Skin epidermis (tissue), 12 donors: ENCODE measurements around the gene RNF180.
"Not testable (repeated sequence)": the region's sequence is repeated elsewhere in the genome, so short reads cannot be mapped to it uniquely, and the experiment has no call there.

Experiments
- H3K27ac ChIP-seq, 21 experiments: fragments of 200-600 bp; sonication (generic) in 11 of 21; one replicate each; pipeline ENCODE4 v1.5.0; 2020; ENCODE audit warnings: mild to moderate bottlenecking in 3 of 21, inconsistent platforms in 2 of 21, moderate library complexity in 2 of 21
- H3K4me3 ChIP-seq, 7 experiments: fragments of 200-600 bp; sonication (generic) in 2 of 7; one replicate each; pipeline ENCODE4 v1.5.0; 2020; ENCODE audit warnings: inconsistent platforms in 2 of 7, mild to moderate bottlenecking in 2 of 7, moderate library complexity in 1 of 7

Gene RNF180

DNA sequence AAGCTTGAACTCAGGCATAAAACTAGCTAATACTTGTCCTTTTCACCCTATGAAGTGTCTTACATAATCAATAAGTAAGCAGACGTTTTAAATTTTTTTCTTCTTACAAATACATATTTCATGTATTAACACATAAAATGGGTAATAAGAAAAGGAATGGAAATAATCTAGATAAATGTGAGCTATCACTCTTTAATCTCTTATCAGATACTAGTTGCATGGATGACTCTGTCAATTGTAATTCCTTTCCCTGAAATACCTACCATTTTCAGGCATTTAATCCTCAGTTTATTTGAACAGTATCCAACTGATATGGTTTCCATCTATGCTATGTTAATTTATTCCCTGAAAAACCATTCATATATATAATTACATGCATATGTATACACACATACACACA is 174.1 kb downstream of the RNF180 start:
- no peak overlapping the region for H3K27ac ChIP-seq
- no peak overlapping the region for H3K4me3 ChIP-seq

DNA sequence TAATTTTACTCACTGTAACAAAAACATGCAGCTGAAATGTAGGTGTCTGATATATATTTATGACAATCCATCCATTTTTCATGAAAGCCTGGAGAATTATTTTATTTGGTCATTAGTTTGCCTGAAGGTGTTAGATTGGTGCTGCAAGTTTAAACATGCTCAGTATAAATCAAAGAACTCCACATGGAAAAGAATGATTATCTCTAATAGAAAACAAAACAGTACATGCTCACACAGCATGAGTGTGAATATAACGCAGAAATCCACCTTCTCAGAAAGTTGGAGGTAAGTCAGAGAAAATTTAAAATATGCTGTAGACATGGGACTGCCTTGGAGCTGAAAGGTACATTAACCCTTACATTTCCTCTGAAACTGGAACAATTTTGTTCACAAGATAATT is 174.7 kb downstream of the RNF180 start:
- H3K27ac ChIP-seq = no peak overlapping the region
- no peak overlapping the region for H3K4me3 ChIP-seq

DNA sequence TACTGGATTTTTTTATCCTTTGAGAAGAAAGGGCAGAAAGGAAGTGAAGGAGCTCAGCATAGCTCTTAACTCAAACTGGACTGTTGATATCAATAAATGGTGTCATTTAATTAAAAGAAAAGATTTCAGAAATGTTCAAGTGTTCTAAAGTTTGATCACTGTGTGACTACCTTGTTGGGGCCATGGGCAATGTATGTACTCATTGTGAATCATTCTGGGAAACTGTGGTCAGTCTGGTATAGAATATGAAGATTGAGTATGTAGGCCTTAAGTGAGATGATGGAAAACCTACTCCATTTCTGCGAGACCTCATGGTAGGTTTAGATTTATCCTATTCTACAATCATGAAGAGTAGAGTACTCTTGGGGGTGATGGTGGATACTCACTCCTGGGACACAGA is 175.7 kb downstream of the RNF180 start:
- Histone ChIP-seq H3K4me3 (no peak overlapping the region), H3K27ac (no peak overlapping the region)

DNA sequence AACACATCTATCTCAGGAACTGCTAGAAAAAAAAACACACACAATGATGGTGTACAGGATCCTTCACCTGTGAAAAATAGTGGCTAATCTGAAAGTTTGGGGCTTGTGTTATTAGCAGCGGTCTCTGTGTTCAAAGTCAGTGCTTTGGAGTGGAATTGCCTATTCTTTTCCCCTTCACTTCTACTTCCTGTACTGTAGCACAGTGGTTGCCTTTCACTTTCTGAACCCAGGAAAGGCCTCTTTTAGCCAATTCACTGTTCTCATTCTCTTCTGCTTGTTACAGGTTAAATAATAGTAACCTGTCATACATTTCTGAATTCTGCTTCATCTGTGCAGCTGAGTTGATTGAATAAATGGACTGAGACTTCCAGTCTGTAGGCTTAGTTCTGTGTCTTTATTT is 178.9 kb downstream of the RNF180 start:
- Histone ChIP-seq H3K27ac (no peak overlapping the region), H3K4me3 (no peak overlapping the region)

DNA sequence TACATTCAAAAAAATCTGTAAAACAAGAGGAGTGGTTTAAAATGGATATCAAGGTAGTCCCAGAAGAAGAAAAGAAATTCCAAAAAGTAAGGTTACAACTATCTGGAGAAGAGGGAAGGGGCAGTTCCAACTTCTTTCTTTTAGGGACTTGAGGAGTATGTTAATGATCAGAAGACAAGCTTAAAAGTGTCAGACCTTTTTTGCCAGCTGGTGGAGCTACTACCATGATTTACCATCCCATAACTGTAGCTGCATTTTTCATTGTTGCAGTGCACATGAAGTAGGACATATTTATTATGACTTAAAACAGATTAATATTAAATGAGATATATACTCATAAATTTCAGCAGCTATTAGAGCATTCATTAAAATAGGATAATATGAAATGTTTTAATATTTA is 181.7 kb downstream of the RNF180 start:
- H3K27ac ChIP-seq = no peak overlapping the region

DNA sequence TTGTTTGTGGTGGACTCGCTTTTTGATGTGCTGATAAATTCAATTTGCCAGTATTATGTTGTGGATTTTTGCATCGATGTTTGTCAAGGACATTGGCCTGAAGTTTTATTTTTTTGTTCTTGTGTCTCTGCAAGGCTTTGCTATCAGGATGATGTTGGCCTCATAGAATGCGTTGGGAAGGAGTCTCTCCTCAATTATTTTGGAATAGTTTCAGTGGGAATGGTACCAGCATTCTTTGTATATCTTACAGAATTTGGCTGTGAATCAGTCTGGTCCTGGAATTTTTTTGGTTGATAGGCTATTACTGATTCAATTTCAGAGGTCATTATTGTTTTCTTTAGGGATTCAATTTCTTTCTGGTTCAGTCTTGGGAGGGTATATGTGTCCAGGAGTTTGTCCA is 198.8 kb downstream of the RNF180 start:
- Histone ChIP-seq H3K4me3 (no peak overlapping the region), H3K27ac (no peak overlapping the region)

More for the DNA sequence above, 181.7 kb downstream of the RNF180 start:
- no peak overlapping the region for H3K4me3 ChIP-seq

DNA sequence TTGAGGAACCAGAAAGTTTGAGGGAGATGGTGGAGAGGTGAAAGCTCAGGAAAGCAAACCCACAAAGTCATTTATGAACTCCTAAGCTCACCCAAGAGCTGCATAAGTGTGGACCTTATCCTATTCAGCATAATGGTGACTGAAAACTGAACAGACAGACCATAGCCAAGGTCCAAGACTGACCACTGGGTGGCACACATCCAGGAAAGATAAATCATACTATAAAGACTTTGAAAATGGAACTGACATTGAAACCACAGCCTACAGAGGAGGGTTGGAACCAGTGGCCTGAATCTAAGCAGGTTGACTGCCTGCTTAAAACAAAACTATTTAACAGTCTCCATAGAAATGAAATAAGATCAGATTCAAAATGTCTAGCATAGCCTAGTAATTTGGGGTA is 219.1 kb downstream of the RNF180 start:
- Histone ChIP-seq H3K27ac (no peak overlapping the region), H3K4me3 (no peak overlapping the region)

DNA sequence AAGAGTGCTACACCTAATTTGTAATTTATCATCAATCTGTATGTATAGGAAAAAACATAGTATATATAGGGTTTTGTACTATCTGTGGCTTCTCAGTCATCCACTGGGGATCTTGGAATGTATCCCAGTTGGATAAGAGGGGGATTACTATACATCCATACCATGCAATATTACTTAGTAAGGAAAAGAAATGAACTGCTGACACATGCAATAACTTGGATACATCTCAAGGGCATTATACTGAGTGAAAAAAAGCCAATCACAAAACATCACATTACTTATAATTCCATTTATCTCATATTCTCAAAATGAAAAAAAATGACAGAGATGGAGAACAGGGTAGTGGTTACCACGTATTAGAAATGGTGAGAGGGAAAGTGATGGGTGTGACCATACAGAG is 231.9 kb downstream of the RNF180 start:
- H3K4me3 ChIP-seq = no peak overlapping the region
- H3K27ac ChIP-seq = no peak overlapping the region

DNA sequence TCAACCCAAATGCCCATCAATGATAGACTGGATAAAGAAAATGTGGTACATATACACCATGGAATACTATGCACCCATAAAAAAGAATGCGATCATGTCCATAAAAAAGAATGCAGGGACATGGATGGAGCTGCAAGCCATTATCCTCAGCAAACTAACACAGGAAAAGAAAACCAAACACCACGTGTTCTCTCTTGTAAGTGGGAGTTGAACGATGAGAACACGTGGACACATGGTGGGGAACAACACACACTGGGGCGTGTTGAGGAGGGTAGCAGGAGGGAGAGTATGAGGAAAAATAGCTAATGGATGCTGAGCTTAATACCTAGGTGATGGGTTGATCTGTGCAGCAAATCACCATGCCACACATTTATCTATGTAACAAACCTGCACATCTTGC is 233.1 kb downstream of the RNF180 start:
- H3K4me3 ChIP-seq, H3K27ac ChIP-seq: not testable (repeated sequence)

DNA sequence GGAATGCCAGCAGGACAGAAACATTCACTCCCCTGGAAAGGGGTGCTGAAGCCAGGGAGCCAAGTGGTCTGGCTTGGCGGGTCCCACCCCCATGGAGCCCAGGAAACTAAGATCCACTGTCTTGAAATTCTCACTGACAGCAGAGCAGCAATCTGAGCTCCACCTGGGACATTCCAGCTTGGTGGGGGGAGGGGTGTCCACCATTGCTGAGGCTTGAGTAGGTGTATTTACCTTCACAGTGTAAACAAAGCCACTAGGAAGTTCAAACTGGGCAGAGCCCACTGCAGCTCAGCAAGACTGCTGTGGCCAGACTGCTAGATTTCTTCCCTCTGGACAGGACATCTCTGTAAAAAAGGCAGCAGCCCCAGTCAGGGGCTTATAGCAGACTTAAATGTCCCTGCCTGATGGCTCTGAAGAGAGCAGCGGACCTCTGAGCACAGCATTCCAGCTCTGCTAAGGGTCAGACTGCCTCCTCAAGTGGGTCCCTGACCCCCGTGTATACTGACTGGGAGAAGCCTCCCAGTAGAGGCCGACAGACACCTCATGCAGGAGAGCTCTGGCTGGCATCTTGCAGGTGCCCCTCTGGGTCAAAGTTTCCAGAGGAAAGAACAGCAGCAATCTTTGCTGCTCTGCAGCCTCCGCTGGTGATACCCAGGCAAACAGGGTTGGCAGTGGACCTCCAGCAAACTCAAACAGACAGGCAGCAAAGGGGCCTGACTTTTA is 241.6 kb downstream of the RNF180 start:
- H3K4me3 ChIP-seq, H3K27ac ChIP-seq: not testable (repeated sequence)

DNA sequence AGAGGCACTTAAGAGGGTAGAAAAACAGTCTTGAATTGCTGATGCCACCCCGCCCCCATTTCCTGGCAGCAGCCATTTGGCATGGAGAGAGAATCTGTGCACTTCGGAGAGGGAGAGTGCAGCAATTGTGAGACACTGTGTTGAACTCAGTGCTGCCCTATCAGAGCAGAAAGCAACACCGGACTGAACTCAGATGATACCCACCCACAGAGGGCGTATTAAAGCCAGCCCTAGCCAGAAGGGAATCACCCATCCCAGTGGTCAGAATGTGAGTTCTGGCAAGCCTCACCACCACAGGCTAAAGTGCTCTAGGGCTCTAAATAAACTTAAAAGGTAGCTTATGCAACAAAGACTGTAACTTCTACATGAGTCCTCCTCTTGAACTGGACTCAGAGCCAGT is 251.7 kb downstream of the RNF180 start:
- no peak overlapping the region for H3K4me3 ChIP-seq
- H3K27ac ChIP-seq = no peak overlapping the region

DNA sequence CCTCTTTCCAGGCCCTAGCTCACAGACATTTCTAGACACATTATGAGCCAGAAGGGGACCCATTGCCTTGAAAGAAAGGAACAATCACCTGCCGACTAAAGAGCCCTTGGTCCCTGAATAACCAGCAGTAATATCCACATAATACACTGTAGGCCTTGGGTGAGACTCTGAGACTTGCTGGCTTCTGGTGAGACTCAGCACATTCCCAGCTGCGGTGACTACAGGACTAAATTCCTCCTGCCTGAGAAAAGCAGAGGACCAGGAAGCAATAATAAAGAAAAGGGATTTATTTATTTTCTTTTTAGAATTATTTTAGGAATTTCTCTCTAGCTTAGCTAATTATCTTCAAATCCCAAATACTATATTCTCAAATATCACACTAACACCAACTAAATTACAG is 252.4 kb downstream of the RNF180 start:
- Histone ChIP-seq H3K4me3 (no peak overlapping the region), H3K27ac (no peak overlapping the region)
